Smooth muscle cell (in vitro differentiated cells): Measurements from ENCODE around the gene MUC2. TPM values are rescaled to one million over a fixed set of nuclear protein-coding genes. Genes with fewer than 3 reads are reported as not detected.

Experiments
- DNase-seq: peaks from one replicate; lab custom pipeline; 2025; ENCODE audit not compliant: unreplicated experiment; lab: John Stamatoyannopoulos, UW
- H2AFZ ChIP-seq: fragments of 200-600 bp; sonication (generic); 2 replicates; pipeline ENCODE4 v1.6.0; 2016; ENCODE audit warnings: antibody characterized with exemption, low read depth, mild to moderate bottlenecking
- H3F3A ChIP-seq: fragments of 200-600 bp; sonication (generic); 2 replicates; pipeline ENCODE4 v1.6.0; 2017; ENCODE audit warnings: antibody characterized with exemption, low read depth
- H3K27ac ChIP-seq: fragments of 200-600 bp; sonication (generic); 2 replicates; pipeline ENCODE4 v1.5.1; 2016; ENCODE audit warnings: low read depth, mild to moderate bottlenecking
- H3K27me3 ChIP-seq: fragments of 200-600 bp; sonication (generic); 2 replicates; pipeline ENCODE4 v1.6.1; 2016; ENCODE audit warnings: low read depth, mild to moderate bottlenecking
- H3K36me3 ChIP-seq: fragments of 200-600 bp; sonication (generic); 2 replicates; pipeline ENCODE4 v1.5.1; 2016; ENCODE audit warnings: low read depth
- H3K4me1 ChIP-seq: fragments of 200-600 bp; sonication (generic); 2 replicates; pipeline ENCODE4 v1.5.1; 2016; ENCODE audit warnings: low read depth
- H3K4me2 ChIP-seq: fragments of 200-600 bp; sonication (generic); 2 replicates; pipeline ENCODE4 v1.6.0; 2016; ENCODE audit warnings: mild to moderate bottlenecking
- H3K4me3 ChIP-seq: fragments of 200-600 bp; sonication (generic); 2 replicates; pipeline ENCODE4 v1.5.1; 2016; ENCODE audit warnings: mild to moderate bottlenecking
- H3K79me2 ChIP-seq: fragments of 200-600 bp; sonication (generic); 2 replicates; pipeline ENCODE4 v1.6.0; 2016; ENCODE audit warnings: low read depth, mild to moderate bottlenecking
- H3K9ac ChIP-seq: fragments of 200-600 bp; sonication (generic); 2 replicates; pipeline ENCODE4 v1.6.0; 2016; ENCODE audit warnings: low read depth
- H3K9me3 ChIP-seq: fragments of 200-600 bp; sonication (generic); replicated peaks from 2 replicates; pipeline ENCODE4 v1.5.1; 2016; ENCODE audit warnings: low read depth
- H4K20me1 ChIP-seq: fragments of 200-600 bp; sonication (generic); 2 replicates; pipeline ENCODE4 v1.6.0; 2016; ENCODE audit warnings: low read depth
- CTCF ChIP-seq: fragments of 200-600 bp; sonication (generic); IDR thresholded peaks from 2 replicates; pipeline ENCODE4 v1.5.1; 2017; ENCODE audit warnings: borderline replicate concordance, mild to moderate bottlenecking, antibody characterized with exemption; ENCODE audit not compliant: insufficient read depth, poor library complexity, severe bottlenecking
- WGBS: methylation state at CpG from one replicate; pipeline ENCODE4 v1.1.7; 2016; ENCODE audit warnings: low lambda C conversion rate; 5-methylcytosine and 5-hydroxymethylcytosine counted together
- polyA plus RNA-seq: library from polyadenylated mRNA; unstranded; fragments of >200 nt; fragmentation: Nextera tagmentation; extraction: Ambion mirVana; gene quantifications from 2 replicates; pipeline ENCODE4 v1.2.1, GENCODE V29; 2016
- total RNA-seq: library from RNA; depleted of rRNA; stranded (reverse); fragments of >200 nt; gene quantifications from 2 replicates; pipeline ENCODE4 v1.2.3, GENCODE V29; 2014

MUC2 gene
- total and polyA plus RNA-seq, 2 experiments from 2014 or later = not detected

GRCh38 chr11:1102221-1102971 is 27.7 kb downstream of the MUC2 start:
- no peaks in the 10 kb centered on the region for H3K9me3 ChIP-seq
- TF ChIP-seq CTCF = no peak
- 92% methylated on average over 30 of the region's 31 CpGs for WGBS

GRCh38 chr11:1102996-1103395 is 28.3 kb downstream of the MUC2 start:
- no peaks in the 10 kb centered on the region for H3K36me3 ChIP-seq
- no peaks in the 10 kb centered on the region for H4K20me1 ChIP-seq
- no peak overlapping the region for H3K4me3 ChIP-seq
- H3K9ac ChIP-seq = no peak overlapping the region
- H3K79me2 ChIP-seq = no peaks in the 10 kb centered on the region
- no peak overlapping the region for H3K27ac ChIP-seq
- no peak for DNase-seq
- no peak for TF ChIP-seq CTCF
- H2AFZ ChIP-seq = no peak overlapping the region
- 94% methylated on average over 12 of the region's 12 CpGs for WGBS
- no peaks in the 10 kb centered on the region for H3K9me3 ChIP-seq
- H3K27me3 ChIP-seq = no peaks in the 10 kb centered on the region
- H3F3A ChIP-seq = no peaks in the 10 kb centered on the region
- no peak overlapping the region for H3K4me2 ChIP-seq
- no peaks in the 10 kb centered on the region for H3K4me1 ChIP-seq

More at GRCh38 chr11:1102221-1102971, 27.7 kb downstream of the MUC2 start:
- no peaks in the 10 kb centered on the region for H3K79me2 ChIP-seq
- H3K9ac ChIP-seq = no peak overlapping the region
- H3K36me3 ChIP-seq = no peaks in the 10 kb centered on the region
- H3K27ac ChIP-seq = no peak overlapping the region
- DNase-seq = no peak
- H2AFZ ChIP-seq = no peak overlapping the region
- H3K4me1 ChIP-seq = no peaks in the 10 kb centered on the region
- H3K4me2 ChIP-seq = no peak overlapping the region
- H3F3A ChIP-seq = no peaks in the 10 kb centered on the region
- H4K20me1 ChIP-seq = no peaks in the 10 kb centered on the region
- no peak overlapping the region for H3K4me3 ChIP-seq
- no peaks in the 10 kb centered on the region for H3K27me3 ChIP-seq

- H3F3A ChIP-seq = no peaks in the 10 kb centered on the region
- no peak overlapping the region for H3K9ac ChIP-seq
- no peaks in the 10 kb centered on the region for H3K27me3 ChIP-seq
- no peaks in the 10 kb centered on the region for H3K79me2 ChIP-seq
- no peak overlapping the region for H3K27ac ChIP-seq
- no peak for TF ChIP-seq CTCF
- WGBS = 93% methylated on average over 37 of the region's 44 CpGs
- no peaks in the 10 kb centered on the region for H3K9me3 ChIP-seq
- no peaks in the 10 kb centered on the region for H3K4me1 ChIP-seq
- H3K4me2 ChIP-seq = no peak overlapping the region
- no peak overlapping the region for H2AFZ ChIP-seq
- DNase-seq = no peak
- no peak overlapping the region for H3K4me3 ChIP-seq
- no peaks in the 10 kb centered on the region for H4K20me1 ChIP-seq
- H3K36me3 ChIP-seq = no peaks in the 10 kb centered on the region
Observed at GRCh38 chr11:1103401-1104360, 29.0 kb downstream of the MUC2 start.
